GM12892 (cell line): ENCODE measurements around the gene DSG2.

Experiments used
- DNase-seq: peaks from one replicate; pipeline ENCODE4 v3.0.0; 2011; ENCODE audit not compliant: insufficient read length
- FAIRE-seq: peaks from 2 replicates; lab custom pipeline; 2011; peaks lifted over from hg19 to GRCh38; lab: Jason Lieb, UNC
- POLR2A ChIP-seq: IDR thresholded peaks from 2 replicates; pipeline ENCODE4 v1.6.1; 2011; ENCODE audit warnings: low read depth, low read length, control low read depth
- POLR2AphosphoS5 ChIP-seq: IDR thresholded peaks from 2 replicates; pipeline ENCODE4 v1.6.1; 2011; ENCODE audit warnings: low read depth, low read length, control low read depth
- TAF1 ChIP-seq: IDR thresholded peaks from 2 replicates; pipeline ENCODE4 v1.6.1; 2011; ENCODE audit warnings: low read depth, mild to moderate bottlenecking, control low read depth, low read length, borderline replicate concordance

The DSG2 gene

DNA sequence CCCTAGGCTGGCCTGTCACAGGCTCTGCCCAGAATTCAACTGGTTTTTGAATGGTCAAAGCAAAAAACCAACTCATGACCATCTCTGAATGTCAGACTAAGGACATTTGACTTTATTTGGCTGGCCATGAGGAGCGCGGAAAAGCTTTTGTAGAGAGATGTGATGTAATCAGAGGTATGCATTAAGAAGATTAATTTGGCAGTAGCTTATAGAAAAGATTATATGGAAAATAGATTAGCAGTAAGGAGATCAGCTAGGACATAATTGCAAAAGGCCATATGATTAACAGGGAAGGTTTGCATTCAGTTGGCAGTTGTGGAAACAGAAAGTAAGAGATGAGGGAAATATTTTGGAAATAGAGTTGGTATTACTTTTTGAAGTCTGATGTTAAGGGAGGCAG, 81.4 kb downstream of the DSG2 start:
- no peak for TF ChIP-seq TAF1
- no peak for TF ChIP-seq POLR2AphosphoS5
- no peak for TF ChIP-seq POLR2A
- FAIRE-seq (no peak), DNase-seq (no peak)

GRCh38 chr18:31581498-31582197, 83.7 kb downstream of the DSG2 start:
- TF ChIP-seq TAF1 (no peak), POLR2AphosphoS5 (no peak), POLR2A (no peak)
- no peak for DNase-seq
- no peak for FAIRE-seq

- no peak for TF ChIP-seq TAF1
- TF ChIP-seq POLR2AphosphoS5 = no peak
- TF ChIP-seq POLR2A = no peak
- DNase-seq = no peak
- FAIRE-seq = no peak
Measured at GRCh38 chr18:31583185-31583854, 85.3 kb downstream of the DSG2 start.

DNA sequence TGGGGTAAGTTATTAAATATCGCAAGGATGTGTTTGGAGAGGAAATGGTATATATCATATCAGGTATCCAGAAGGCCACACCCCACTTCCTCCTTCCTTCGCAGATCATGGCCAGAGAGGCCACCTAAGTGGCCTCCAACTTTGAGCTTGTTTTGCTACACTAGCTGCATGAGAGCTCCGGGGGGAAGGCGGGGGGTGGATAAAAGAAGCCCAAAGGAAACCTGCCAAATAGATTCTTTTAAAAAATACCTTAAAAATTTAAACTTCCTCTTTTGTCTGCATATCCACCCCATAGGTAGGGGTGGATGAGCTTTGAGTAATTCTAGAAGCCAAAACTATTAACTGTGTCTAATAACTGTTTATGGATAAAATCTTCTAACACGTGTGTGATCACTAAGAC, 88.0 kb downstream of the DSG2 start:
- DNase-seq (no peak), FAIRE-seq (no peak)
- TF ChIP-seq POLR2A = no peak
- no peak for TF ChIP-seq TAF1
- no peak for TF ChIP-seq POLR2AphosphoS5

- DNase-seq (no peak), FAIRE-seq (no peak)
- TF ChIP-seq TAF1 = no peak
Measured at GRCh38 chr18:31586616-31587015, 88.6 kb downstream of the DSG2 start.

GRCh38 chr18:31587529-31587928, 89.6 kb downstream of the DSG2 start:
- FAIRE-seq (no peak), DNase-seq (no peak)
- TF ChIP-seq POLR2AphosphoS5 (no peak), POLR2A (no peak), TAF1 (no peak)

GRCh38 chr18:31590570-31590969, 92.6 kb downstream of the DSG2 start:
- DNase-seq (no peak), FAIRE-seq (no peak)
- TF ChIP-seq TAF1 (no peak), POLR2AphosphoS5 (no peak), POLR2A (no peak)

GRCh38 chr18:31591113-31591512, 93.1 kb downstream of the DSG2 start:
- no peak for TF ChIP-seq TAF1
- TF ChIP-seq POLR2A = no peak
- TF ChIP-seq POLR2AphosphoS5 = no peak

GRCh38 chr18:31591628-31592027, 93.7 kb downstream of the DSG2 start, which contains the start of gene TTR:
Gene TTR, plus strand, starts transcription at chr18:31591877. Its CDS starts 26 bp downstream, at chr18:31591903.
- DNase-seq = no peak

More at GRCh38 chr18:31591113-31591512, 93.1 kb downstream of the DSG2 start:
- no peak for DNase-seq
- no peak for FAIRE-seq

GRCh38 chr18:31592506-31593157, 94.7 kb downstream of the DSG2 start:
- no peak for FAIRE-seq
- DNase-seq = no peak
- TF ChIP-seq POLR2AphosphoS5 (no peak), POLR2A (no peak), TAF1 (no peak)

More at GRCh38 chr18:31591628-31592027, 93.7 kb downstream of the DSG2 start, which contains the start of gene TTR:
- FAIRE-seq = no peak
- TF ChIP-seq POLR2AphosphoS5 (no peak), TAF1 (no peak), POLR2A (no peak)

DNA sequence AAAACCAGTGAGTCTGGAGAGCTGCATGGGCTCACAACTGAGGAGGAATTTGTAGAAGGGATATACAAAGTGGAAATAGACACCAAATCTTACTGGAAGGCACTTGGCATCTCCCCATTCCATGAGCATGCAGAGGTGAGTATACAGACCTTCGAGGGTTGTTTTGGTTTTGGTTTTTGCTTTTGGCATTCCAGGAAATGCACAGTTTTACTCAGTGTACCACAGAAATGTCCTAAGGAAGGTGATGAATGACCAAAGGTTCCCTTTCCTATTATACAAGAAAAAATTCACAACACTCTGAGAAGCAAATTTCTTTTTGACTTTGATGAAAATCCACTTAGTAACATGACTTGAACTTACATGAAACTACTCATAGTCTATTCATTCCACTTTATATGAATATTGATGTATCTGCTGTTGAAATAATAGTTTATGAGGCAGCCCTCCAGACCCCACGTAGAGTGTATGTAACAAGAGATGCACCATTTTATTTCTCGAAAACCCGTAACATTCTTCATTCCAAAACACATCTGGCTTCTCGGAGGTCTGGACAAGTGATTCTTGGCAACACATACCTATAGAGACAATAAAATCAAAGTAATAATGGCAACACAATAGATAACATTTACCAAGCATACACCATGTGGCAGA, 97.3 kb downstream of the DSG2 start:
- DNase-seq = no peak
- TF ChIP-seq POLR2A (no peak), POLR2AphosphoS5 (no peak), TAF1 (no peak)
- FAIRE-seq = no peak
